SJSA1 (cell line): Measurements from ENCODE around the gene PRAC2. TPM values are rescaled to one million over a fixed set of nuclear protein-coding genes. Genes with fewer than 3 reads are reported as not detected.

ENCODE experiments used
- DNase-seq, 2 experiments: peaks; one replicate each; pipeline ENCODE4 v3.0.0-alpha.2; 2015 to 2020; ENCODE audit warnings: low spot score in 2 of 2, low read depth in 1 of 2
- H3K27ac ChIP-seq: fragments of 250-450 bp; sonication (Bioruptor Pico); 2 replicates; pipeline ENCODE4 v1.5.1; 2020; ENCODE audit warnings: mild to moderate bottlenecking, moderate library complexity
- H3K27me3 ChIP-seq: fragments of 250-450 bp; sonication (Bioruptor Pico); replicated peaks from 2 replicates; pipeline ENCODE4 v1.5.1; 2020; ENCODE audit warnings: mild to moderate bottlenecking, moderate library complexity
- H3K36me3 ChIP-seq: fragments of 250-450 bp; sonication (Bioruptor Pico); 2 replicates; pipeline ENCODE4 v1.5.1; 2020; ENCODE audit warnings: mild to moderate bottlenecking
- H3K4me1 ChIP-seq: fragments of 250-450 bp; sonication (Bioruptor Pico); replicated peaks from 2 replicates; pipeline ENCODE4 v1.6.1; 2021; ENCODE audit warnings: mild to moderate bottlenecking
- H3K4me3 ChIP-seq: fragments of 250-450 bp; sonication (Bioruptor Pico); 2 replicates; pipeline ENCODE4 v1.5.1; 2020; ENCODE audit warnings: mild to moderate bottlenecking
- H3K9me3 ChIP-seq: fragments of 250-450 bp; sonication (Bioruptor Pico); replicated peaks from 2 replicates; pipeline ENCODE4 v1.5.1; 2020; ENCODE audit warnings: mild to moderate bottlenecking
- total RNA-seq: library from RNA; depleted of rRNA; stranded (reverse); fragments of >200 nt; shearing (Covaris generic); gene quantifications from 2 replicates; pipeline ENCODE4 v1.2.3, GENCODE V29; 2014; rRNA removed

PRAC2 gene
- total RNA-seq, result not detected in 2 replicates

DNA sequence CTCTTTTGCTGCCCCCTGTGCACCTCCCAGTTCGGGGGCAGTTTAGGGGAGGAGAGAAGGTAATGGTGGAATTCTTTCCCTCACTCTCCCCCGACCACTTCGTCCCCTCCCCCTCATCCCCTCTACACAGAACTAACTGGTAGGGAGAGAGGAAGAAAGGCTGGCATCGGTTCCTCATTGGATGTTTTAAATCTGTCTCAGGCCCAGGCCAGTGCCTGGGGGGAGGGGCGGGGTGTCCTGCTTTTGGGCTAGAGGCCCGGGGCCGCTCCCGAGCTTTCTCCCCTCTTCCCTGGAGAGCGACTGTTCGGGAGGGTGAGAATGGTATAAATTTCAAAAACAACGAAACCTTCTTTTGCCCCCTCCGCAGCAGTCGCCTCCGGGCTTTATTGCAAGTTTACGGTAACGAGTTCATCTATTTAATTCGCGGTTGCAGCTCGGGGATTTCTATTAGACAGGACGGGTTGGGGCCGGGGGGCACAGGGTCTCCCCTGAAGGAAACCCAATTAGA lies at the start of gene PRAC2:
Gene PRAC2 (plus strand): TSS at position 271 of the 508 bp plus-strand sequence. CDS start 1,226 bp downstream, outside the sequence.
- H3K27me3 ChIP-seq, result peaks cover 99% of the 10 kb centered on the region
- no peak within 1 kb of the TSS for H3K4me3 ChIP-seq

GRCh38 chr17:48676963-48677558 lies 45.9 kb upstream of the PRAC2 start:
- no peaks in the 10 kb centered on the region for H3K4me1 ChIP-seq
- no peaks in the 10 kb centered on the region for H3K9me3 ChIP-seq
- H3K27ac ChIP-seq, result no peak overlapping the region
- peaks cover 45% of the 10 kb centered on the region for H3K27me3 ChIP-seq
- DNase-seq, result no peak
- no peaks in the 10 kb centered on the region for H3K36me3 ChIP-seq
- H3K4me3 ChIP-seq, result no peak overlapping the region

More for the DNA sequence above, at the start of gene PRAC2:
- H3K9me3 ChIP-seq, result peaks cover 7% of the 10 kb centered on the region
- no peak within 1 kb of the TSS for H3K27ac ChIP-seq
- DNase-seq, result no peak
- peaks cover under 1% of the 10 kb centered on the region; the same call in 1 of the 2 replicates for H3K4me1 ChIP-seq
- no peaks in the 10 kb centered on the region for H3K36me3 ChIP-seq

DNA sequence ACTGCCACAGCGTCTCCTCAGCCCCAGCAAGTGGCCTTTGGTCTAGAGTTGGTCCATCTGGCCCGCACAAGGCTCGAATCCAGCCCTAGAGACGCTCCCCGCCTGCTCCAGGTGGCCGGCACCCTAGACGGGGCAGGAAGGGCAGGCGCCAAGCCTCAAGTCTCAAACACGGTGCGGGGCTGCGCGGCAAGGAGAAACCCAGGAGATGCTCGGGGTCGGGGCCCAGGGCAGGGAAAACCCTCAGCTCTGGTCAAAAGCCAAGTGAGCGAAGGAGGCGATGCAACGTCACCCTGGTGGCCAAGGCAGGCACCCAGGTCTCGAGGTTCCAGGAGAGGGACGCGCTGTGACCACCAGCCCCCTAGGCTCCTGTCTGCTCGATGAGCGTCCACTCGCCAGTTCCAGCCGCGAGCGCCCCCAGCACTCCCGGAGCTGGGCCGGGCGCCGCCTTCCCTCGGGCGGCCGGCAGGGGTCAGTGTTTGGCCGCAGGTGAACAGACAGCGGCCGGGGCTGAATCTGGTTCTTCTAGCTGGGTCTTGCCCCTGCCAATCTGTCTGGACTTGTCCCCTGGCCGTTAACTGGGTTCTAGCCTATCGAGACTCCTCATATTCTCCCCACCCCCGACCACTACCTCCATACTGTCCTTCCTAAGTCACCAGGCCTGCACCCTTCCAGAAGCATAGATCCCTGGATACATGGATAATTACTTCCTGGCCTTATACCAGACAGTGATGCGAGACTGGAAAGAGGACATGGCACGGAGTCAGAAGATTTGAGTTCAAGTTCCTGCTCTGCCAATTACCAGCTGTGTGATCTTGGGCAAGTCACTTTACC lies 44.6 kb upstream of the PRAC2 start:
- Histone ChIP-seq H3K4me1 (no peaks in the 10 kb centered on the region), H3K36me3 (no peaks in the 10 kb centered on the region), H3K27me3 (peaks cover 42% of the 10 kb centered on the region), H3K27ac (no peak overlapping the region), H3K4me3 (no peak overlapping the region), H3K9me3 (no peaks in the 10 kb centered on the region)
- DNase-seq, result peak; percentile 60 to 63

DNA sequence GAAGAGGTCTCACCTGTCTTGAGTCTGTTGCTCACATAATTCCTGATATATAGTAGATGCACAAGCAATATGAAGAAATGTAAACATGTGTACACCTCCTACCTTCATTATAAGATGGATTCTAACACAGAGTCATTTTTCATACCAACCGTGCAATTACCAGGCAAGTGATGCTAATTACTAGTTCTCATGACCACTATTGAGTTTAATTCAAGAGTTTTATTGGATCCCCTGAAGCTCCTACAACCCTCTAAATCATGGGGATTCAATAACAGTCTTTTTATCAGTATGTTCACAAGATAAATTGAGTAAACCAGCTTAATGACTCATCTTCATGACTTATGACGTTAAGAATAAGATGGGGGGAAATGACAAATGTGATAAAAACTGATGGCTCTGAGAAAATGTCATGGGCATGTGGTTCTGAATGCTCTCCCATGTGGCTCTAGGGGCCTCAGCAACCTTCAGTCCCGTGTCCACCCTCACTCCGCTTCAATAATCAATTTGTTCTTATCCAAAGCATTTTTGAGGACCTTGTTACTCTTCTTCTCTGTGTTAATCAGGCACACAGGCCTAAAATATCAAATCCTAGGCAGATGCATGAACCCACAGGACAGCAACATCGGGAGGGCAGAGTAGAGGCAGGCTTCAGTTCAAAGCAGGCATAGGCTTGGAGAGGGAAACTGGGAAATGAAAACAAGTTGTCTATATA lies 43.4 kb upstream of the PRAC2 start:
- Histone ChIP-seq H3K36me3 (no peaks in the 10 kb centered on the region), H3K4me1 (no peaks in the 10 kb centered on the region), H3K27me3 (peaks cover 52% of the 10 kb centered on the region), H3K4me3 (no peak overlapping the region), H3K27ac (no peak overlapping the region), H3K9me3 (no peaks in the 10 kb centered on the region)
- DNase-seq, result no peak

DNA sequence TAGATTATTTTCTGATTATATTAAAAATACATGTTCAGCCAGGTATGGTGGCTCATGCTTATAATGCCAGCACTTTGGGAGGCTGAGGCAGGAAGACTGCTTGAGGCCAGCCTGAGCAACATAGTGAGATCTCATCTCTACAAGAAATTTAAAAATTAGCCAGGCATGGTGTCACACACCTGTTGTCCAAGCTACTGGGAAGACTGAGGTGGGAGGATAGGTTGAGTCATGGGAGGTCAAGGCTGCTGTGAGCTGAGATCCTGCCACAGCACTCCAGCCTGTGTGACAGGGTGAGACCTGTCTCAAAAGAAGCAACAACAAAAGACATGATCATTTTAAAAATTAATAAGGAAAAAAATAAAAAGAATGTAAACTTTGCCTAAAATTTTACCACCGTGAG lies 41.4 kb upstream of the PRAC2 start:
- Histone ChIP-seq H3K4me1 (no peaks in the 10 kb centered on the region), H3K36me3 (no peaks in the 10 kb centered on the region), H3K27me3 (peaks cover 44% of the 10 kb centered on the region), H3K4me3 (no peak overlapping the region), H3K9me3 (no peaks in the 10 kb centered on the region), H3K27ac (no peak overlapping the region)
- no peak for DNase-seq

- Histone ChIP-seq H3K4me3 (no peak overlapping the region), H3K27ac (no peak overlapping the region), H3K27me3 (peaks cover 20% of the 10 kb centered on the region), H3K9me3 (peaks cover 4% of the 10 kb centered on the region; the same call in 1 of the 2 replicates), H3K4me1 (no peaks in the 10 kb centered on the region), H3K36me3 (no peaks in the 10 kb centered on the region)
- no peak for DNase-seq
These were observed 32.3 kb upstream of the PRAC2 start for GRCh38 chr17:48690655-48691054.

DNA sequence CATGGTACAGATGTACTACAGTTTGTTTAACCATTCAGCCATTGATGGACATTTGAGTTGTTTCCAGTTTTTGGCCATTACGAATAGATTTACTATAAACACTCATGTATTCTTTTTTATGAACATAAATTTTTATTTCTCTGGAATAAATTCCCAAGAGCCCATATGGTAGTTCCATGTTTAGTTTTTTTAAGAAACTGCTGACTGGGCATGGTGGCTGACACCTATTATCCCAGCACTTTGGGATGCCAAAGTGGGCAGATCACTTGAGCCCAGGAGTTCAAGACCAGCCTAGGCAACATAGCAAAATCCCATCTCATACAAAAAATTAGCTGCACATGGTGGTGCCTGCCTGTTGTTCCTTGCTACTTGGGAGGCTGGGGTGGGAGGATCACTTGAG lies 30.9 kb upstream of the PRAC2 start:
- Histone ChIP-seq H3K4me3 (no peak overlapping the region), H3K9me3 (peaks cover 4% of the 10 kb centered on the region; the same call in 1 of the 2 replicates), H3K27ac (no peak overlapping the region), H3K4me1 (no peaks in the 10 kb centered on the region), H3K36me3 (no peaks in the 10 kb centered on the region), H3K27me3 (peaks cover 25% of the 10 kb centered on the region)
- DNase-seq, result no peak

GRCh38 chr17:48693178-48693577 lies 29.8 kb upstream of the PRAC2 start:
- peaks cover 28% of the 10 kb centered on the region for H3K27me3 ChIP-seq
- peaks cover 4% of the 10 kb centered on the region; the same call in 1 of the 2 replicates for H3K9me3 ChIP-seq
- H3K4me1 ChIP-seq, result no peaks in the 10 kb centered on the region
- H3K27ac ChIP-seq, result no peak overlapping the region
- no peaks in the 10 kb centered on the region for H3K36me3 ChIP-seq
- no peak overlapping the region for H3K4me3 ChIP-seq
- no peak for DNase-seq

DNA sequence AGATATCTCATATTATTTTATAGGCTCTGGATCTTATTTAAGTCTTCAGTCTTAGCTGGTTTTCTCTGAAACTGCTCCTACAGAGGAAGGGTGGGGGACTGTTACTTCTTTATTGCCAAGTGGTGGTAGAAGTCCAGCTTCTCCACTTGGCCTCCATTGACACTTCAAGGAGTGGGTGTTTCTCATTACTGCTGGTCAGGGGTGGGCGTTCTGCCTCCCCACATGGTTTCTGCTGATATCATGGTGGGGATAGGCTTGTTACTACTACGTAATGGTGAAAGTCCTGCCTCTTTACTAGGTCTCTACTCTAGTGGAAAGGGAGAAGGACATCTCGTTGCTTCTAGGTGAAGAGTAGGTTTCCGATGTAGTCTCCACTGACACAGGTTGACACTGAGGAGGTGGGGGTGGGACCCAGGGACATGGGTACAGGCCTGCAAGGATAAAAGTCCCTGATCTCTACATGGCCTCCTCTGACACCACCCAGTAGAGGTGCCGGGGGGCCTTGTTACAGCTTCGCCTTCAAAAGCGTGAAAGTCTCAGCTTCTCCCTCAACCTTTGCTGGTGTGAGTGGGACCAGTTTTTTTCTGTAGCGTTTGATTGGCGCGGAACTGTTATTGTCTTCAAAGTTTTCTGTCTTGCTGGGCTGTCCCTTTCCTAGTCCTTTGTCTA lies 21.0 kb upstream of the PRAC2 start:
- Histone ChIP-seq H3K4me1 (no peaks in the 10 kb centered on the region), H3K4me3 (no peak overlapping the region), H3K9me3 (no peaks in the 10 kb centered on the region), H3K36me3 (no peaks in the 10 kb centered on the region), H3K27me3 (peaks cover 71% of the 10 kb centered on the region), H3K27ac (no peak overlapping the region)
- no peak for DNase-seq

- H3K9me3 ChIP-seq, result no peaks in the 10 kb centered on the region
- no peaks in the 10 kb centered on the region for H3K4me1 ChIP-seq
- H3K27me3 ChIP-seq, result peaks cover 77% of the 10 kb centered on the region
- no peak for DNase-seq
- H3K4me3 ChIP-seq, result no peak overlapping the region
- no peaks in the 10 kb centered on the region for H3K36me3 ChIP-seq
- no peak overlapping the region for H3K27ac ChIP-seq
These were observed 18.4 kb upstream of the PRAC2 start for GRCh38 chr17:48704361-48705248.

- no peak overlapping the region for H3K4me3 ChIP-seq
- H3K4me1 ChIP-seq, result no peaks in the 10 kb centered on the region
- no peak overlapping the region for H3K27ac ChIP-seq
- H3K9me3 ChIP-seq, result no peaks in the 10 kb centered on the region
- no peak for DNase-seq
- H3K36me3 ChIP-seq, result no peaks in the 10 kb centered on the region
- peaks cover 65% of the 10 kb centered on the region for H3K27me3 ChIP-seq
These were observed 11.9 kb upstream of the PRAC2 start for GRCh38 chr17:48711128-48711527.

- no peak for DNase-seq
- H3K36me3 ChIP-seq, result no peaks in the 10 kb centered on the region
- no peaks in the 10 kb centered on the region for H3K4me1 ChIP-seq
- no peak overlapping the region for H3K4me3 ChIP-seq
- H3K9me3 ChIP-seq, result peaks cover 7% of the 10 kb centered on the region
- H3K27me3 ChIP-seq, result peaks cover 74% of the 10 kb centered on the region
- H3K27ac ChIP-seq, result no peak overlapping the region
These were observed 7.2 kb upstream of the PRAC2 start for GRCh38 chr17:48715496-48716399.
